ENCODE data around the gene ACTRT3. TPM values are rescaled to one million over a fixed set of nuclear protein-coding genes. Genes with fewer than 3 reads are reported as not detected.
"Not testable (repeated sequence)": the region's sequence is repeated elsewhere in the genome, so short reads cannot be mapped to it uniquely, and the experiment has no call there.

The ACTRT3 gene
- total RNA-seq, 3 donors from 2014 or later = 0.90 to 1.1 (median 1.0) TPM

- Histone ChIP-seq H3K36me3 (ENCODE audit: low read depth) (no peaks in the 10 kb centered on the region), H3K9me3 (no peaks in the 10 kb centered on the region), H3K4me3 (no peak overlapping the region), H3K4me1 (ENCODE audit: low read depth) (no peaks in the 10 kb centered on the region)
- no peak for DNase-seq
- TF ChIP-seq, protein P1, sequence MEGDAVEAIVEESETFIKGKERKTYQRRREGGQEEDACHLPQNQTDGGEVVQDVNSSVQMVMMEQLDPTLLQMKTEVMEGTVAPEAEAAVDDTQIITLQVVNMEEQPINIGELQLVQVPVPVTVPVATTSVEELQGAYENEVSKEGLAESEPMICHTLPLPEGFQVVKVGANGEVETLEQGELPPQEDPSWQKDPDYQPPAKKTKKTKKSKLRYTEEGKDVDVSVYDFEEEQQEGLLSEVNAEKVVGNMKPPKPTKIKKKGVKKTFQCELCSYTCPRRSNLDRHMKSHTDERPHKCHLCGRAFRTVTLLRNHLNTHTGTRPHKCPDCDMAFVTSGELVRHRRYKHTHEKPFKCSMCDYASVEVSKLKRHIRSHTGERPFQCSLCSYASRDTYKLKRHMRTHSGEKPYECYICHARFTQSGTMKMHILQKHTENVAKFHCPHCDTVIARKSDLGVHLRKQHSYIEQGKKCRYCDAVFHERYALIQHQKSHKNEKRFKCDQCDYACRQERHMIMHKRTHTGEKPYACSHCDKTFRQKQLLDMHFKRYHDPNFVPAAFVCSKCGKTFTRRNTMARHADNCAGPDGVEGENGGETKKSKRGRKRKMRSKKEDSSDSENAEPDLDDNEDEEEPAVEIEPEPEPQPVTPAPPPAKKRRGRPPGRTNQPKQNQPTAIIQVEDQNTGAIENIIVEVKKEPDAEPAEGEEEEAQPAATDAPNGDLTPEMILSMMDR (IDR thresholded peaks at IDR 0.05) = no peak
- intact Hi-C loops (cut with DNase I, micrococcal nuclease) = no loop called here
- no peak for ATAC-seq
Observed at GRCh38 chr3:169746924-169747323, 22.4 kb downstream of the ACTRT3 start.

DNA sequence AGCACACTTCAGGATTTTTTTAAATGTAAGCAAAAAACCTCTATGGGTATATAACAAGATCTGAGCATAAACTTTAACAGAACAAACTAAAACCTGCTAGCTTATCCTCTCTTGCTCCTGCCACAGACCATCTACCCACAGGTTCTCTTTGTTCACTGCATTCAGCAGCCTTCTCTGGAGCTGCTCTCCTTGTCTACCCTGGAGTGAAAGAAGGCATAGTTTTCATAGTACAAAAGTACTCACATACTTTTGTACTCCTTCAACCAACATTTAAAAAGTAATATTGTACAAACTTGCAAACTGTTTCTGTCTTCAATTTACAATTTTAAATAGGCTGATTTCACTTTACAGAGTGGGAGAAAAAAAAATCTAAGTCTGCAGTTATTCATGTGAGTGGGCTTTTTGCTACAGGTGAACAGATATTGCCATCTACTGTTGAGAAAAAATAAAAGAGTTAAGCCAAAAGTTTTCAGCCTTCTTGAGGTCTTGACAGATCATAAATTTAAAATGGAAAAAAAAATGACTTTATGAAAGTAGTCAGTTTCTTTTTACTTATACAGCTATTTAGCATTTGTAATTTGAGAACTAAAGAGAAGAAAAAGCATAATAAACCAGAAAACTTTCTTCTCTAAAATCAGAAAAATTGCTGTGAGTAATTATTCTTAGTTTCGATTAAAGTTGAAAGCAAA is 24.9 kb downstream of the ACTRT3 start:
- no peaks in the 10 kb centered on the region for H3K9me3 ChIP-seq
- no peaks in the 10 kb centered on the region for H3K36me3 ChIP-seq (ENCODE audit: low read depth)
- DNase-seq = no peak
- no peak for ATAC-seq
- H3K4me1 ChIP-seq (ENCODE audit: low read depth) = no peaks in the 10 kb centered on the region
- H3K4me3 ChIP-seq = no peak overlapping the region
- intact Hi-C loops (cut with DNase I, micrococcal nuclease) = no loop called here
- TF ChIP-seq, protein P1 (IDR thresholded peaks at IDR 0.05) = no peak

- Histone ChIP-seq H3K4me1 (ENCODE audit: low read depth) (no peaks in the 10 kb centered on the region), H3K36me3 (ENCODE audit: low read depth) (no peaks in the 10 kb centered on the region), H3K4me3 (no peak overlapping the region), H3K9me3 (peaks cover 4% of the 10 kb centered on the region)
- intact Hi-C loops (cut with DNase I, micrococcal nuclease) = no loop called here
- no peak for ATAC-seq
- DNase-seq = no peak
- TF ChIP-seq, protein P1 (IDR thresholded peaks at IDR 0.05) = no peak
Observed at GRCh38 chr3:169739067-169739466, 30.3 kb downstream of the ACTRT3 start.

DNA sequence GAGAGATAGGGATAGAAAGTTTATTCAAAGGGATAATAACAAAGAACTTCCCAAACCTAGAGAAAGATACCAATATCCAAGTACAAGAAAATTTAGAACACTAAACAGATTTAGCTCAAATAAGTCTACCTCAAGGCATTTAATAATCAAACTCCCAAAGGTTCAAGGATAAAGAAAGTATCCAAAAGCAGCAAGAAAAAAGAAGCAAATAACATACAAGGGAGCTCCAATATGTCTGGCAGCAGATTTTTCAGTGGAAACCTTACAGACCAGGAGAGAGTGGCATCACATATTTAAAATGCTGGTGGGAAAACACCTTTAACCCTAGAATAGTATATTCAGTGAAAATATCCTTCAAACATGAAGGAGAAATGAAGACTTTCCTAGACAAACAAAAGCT is 37.5 kb downstream of the ACTRT3 start:
- H3K4me3 ChIP-seq; H3K9me3 ChIP-seq; intact Hi-C loops (cut with DNase I, micrococcal nuclease); H3K36me3 ChIP-seq (ENCODE audit: low read depth); H3K4me1 ChIP-seq (ENCODE audit: low read depth); DNase-seq; ATAC-seq: not testable (repeated sequence)

DNA sequence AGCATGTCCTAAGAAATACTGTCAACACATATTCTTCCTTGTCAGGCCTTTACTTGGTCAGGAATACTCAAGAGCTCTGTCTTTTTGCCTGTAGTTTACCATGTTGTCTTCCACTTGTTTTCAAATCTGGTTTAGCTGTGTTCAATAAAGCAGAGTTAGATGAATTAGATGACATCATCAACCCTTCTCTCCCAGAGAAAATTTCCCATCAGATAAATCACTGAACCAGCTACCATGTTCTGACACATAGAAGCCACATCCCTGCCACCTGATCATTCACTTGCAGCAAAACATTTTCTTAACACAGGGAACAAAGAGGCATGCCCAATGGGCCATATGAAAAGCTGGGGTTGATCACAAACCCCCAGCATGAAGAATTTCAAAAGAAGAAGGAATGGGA is 46.6 kb downstream of the ACTRT3 start:
- no peak overlapping the region for H3K4me3 ChIP-seq
- TF ChIP-seq, protein P1 (IDR thresholded peaks at IDR 0.05) = no peak
- H3K36me3 ChIP-seq (ENCODE audit: low read depth) = no peaks in the 10 kb centered on the region
- no peaks in the 10 kb centered on the region for H3K9me3 ChIP-seq
- ATAC-seq = no peak
- intact Hi-C loops (cut with DNase I, micrococcal nuclease) = no loop called here
- no peak for DNase-seq
- H3K4me1 ChIP-seq (ENCODE audit: low read depth) = no peaks in the 10 kb centered on the region

GRCh38 chr3:169718415-169718814 is 50.9 kb downstream of the ACTRT3 start:
- not testable (repeated sequence) for ATAC-seq

More at GRCh38 chr3:169718415-169718814, 50.9 kb downstream of the ACTRT3 start:
- H3K36me3 ChIP-seq (ENCODE audit: low read depth); DNase-seq; H3K4me3 ChIP-seq; H3K9me3 ChIP-seq; H3K4me1 ChIP-seq (ENCODE audit: low read depth); intact Hi-C loops (cut with DNase I, micrococcal nuclease): not testable (repeated sequence)

Other genes with a start within 250 kb of the ACTRT3 start
- 100 to 1,000 TPM in 1 of 3 donors, 10 to 100 TPM in 2; 39.8 to 105 (median 90.5) TPM for gene MECOM, start 105.8 kb downstream of the ACTRT3 start, total RNA-seq
- 1 to 10 TPM in 2 of 3 donors, not detected in 1; 2.3 to 7.6 TPM for gene TERC, start 4.5 kb downstream of the ACTRT3 start, total RNA-seq
- 10 to 100 TPM; 11.6 to 17.4 (median 13.7) TPM for gene MYNN, start 3.8 kb upstream of the ACTRT3 start, total RNA-seq
- under 1 TPM in 1 of 3 donors, not detected in 2; 0.22 TPM for gene LRRIQ4, start 43.3 kb upstream of the ACTRT3 start, total RNA-seq
- gene LRRC34, start 43.3 kb upstream of the ACTRT3 start, total RNA-seq = 1 to 10 TPM in 1 of 3 donors, under 1 TPM in 2; 0.49 to 1.6 (median 0.67) TPM
- 10 to 100 TPM; 16.5 to 63.8 (median 42.6) TPM for gene LRRC31, start 100.4 kb upstream of the ACTRT3 start, total RNA-seq
- not detected for gene SAMD7, start 142.0 kb upstream of the ACTRT3 start, total RNA-seq
- 100 to 1,000 TPM in 1 of 3 donors, 10 to 100 TPM in 2; 83.2 to 166 (median 85.9) TPM for gene SEC62, start 197.2 kb upstream of the ACTRT3 start, total RNA-seq